GM12873 (cell line): ENCODE measurements around the gene SLC25A12.

Source experiments
- CTCF ChIP-seq: IDR thresholded peaks from 2 replicates; pipeline ENCODE4 v1.5.1; 2012; ENCODE audit warnings: low read depth, mild to moderate bottlenecking, moderate library complexity, low read length, control low read depth; ENCODE audit not compliant: insufficient read depth; ENCODE audit errors: missing control alignments

SLC25A12 gene

GRCh38 chr2:171923206-171923605, 29.2 kb upstream of the SLC25A12 start:
- TF ChIP-seq CTCF, result no peak

GRCh38 chr2:171922230-171923022, 28.4 kb upstream of the SLC25A12 start, which contains the start of gene HAT1:
Gene HAT1, plus strand, starts transcription at chr2:171922461. Its CDS starts 40 bp downstream, at chr2:171922501.
- TF ChIP-seq CTCF, result no peak

- TF ChIP-seq CTCF, result no peak
Observed at GRCh38 chr2:171921970-171922229, 27.9 kb upstream of the SLC25A12 start.

- TF ChIP-seq CTCF, result no peak
Observed at GRCh38 chr2:171919453-171919852, 25.4 kb upstream of the SLC25A12 start.

- no peak for TF ChIP-seq CTCF
Observed at GRCh38 chr2:171913517-171913916, 19.5 kb upstream of the SLC25A12 start.

GRCh38 chr2:171910494-171910893, 16.4 kb upstream of the SLC25A12 start:
- no peak for TF ChIP-seq CTCF

GRCh38 chr2:171909266-171909665, 15.2 kb upstream of the SLC25A12 start:
- no peak for TF ChIP-seq CTCF
